ENCODE results near the gene RAD51D.

The RAD51D gene

GRCh38 chr17:35053204-35053603 is 66.5 kb downstream of the RAD51D start:
- no peak overlapping the region for H4K91ac ChIP-seq (ENCODE audit: low read depth, low read length, poor library complexity)
- DNase-seq (ENCODE audit: low spot score): no peak
- H2BK15ac ChIP-seq (ENCODE audit: low read length): no peak overlapping the region
- H3K79me1 ChIP-seq (ENCODE audit: low read depth, low read length): no peaks in the 10 kb centered on the region
- no peaks in the 10 kb centered on the region for H3K36me3 ChIP-seq (replicated peaks in 1 of 2; ENCODE audit: control insufficient read depth in 2 of 2, insufficient read depth in 2 of 2, low read length in 2 of 2)
- no peak overlapping the region for H3K4me2 ChIP-seq (ENCODE audit: insufficient read depth, low read length, poor library complexity, severe bottlenecking)
- no peak overlapping the region for H2BK120ac ChIP-seq (ENCODE audit: low read depth, low read length)
- no peak overlapping the region for H3K14ac ChIP-seq (ENCODE audit: low read length)
- no peak overlapping the region for H2BK12ac ChIP-seq (ENCODE audit: low read length)
- no peak overlapping the region for H2AK5ac ChIP-seq (ENCODE audit: low read depth, low read length)
- no peak overlapping the region for H3K27ac ChIP-seq (replicated peaks; ENCODE audit: low read length)
- H3K18ac ChIP-seq (ENCODE audit: low read length): no peak overlapping the region
- no peak overlapping the region for H3K9ac ChIP-seq (ENCODE audit: low read depth, low read length, poor library complexity)
- H2BK5ac ChIP-seq (ENCODE audit: low read length): no peak overlapping the region
- no peaks in the 10 kb centered on the region for H3K27me3 ChIP-seq (ENCODE audit: control insufficient read depth in 3 of 3, insufficient read depth in 3 of 3, low read depth in 1 of 3, low read length in 3 of 3)
- WGBS, 2 donors (ENCODE audit: extremely low coverage in 2 of 2, insufficient read length in 2 of 2, insufficient replicate concordance in 1 of 2): no CpG with 5 or more reads among the region's 1 CpG
- H3K4ac ChIP-seq (ENCODE audit: low read length): no peak overlapping the region
- H4K8ac ChIP-seq (ENCODE audit: low read depth, low read length): no peak overlapping the region
- no peak overlapping the region for H2AFZ ChIP-seq (ENCODE audit: low read length)
- no peak overlapping the region for H3K23ac ChIP-seq (ENCODE audit: low read depth, low read length, poor library complexity)
- peaks cover 0 to 3% of the 10 kb centered on the region in 2 donors for H3K4me1 ChIP-seq (ENCODE audit: control insufficient read depth in 2 of 2, insufficient read depth in 1 of 2, low read depth in 1 of 2, low read length in 2 of 2)
- H3K4me3 ChIP-seq (ENCODE audit: low read length in 2 of 2): no peak overlapping the region
- H3K9me3 ChIP-seq (replicated peaks in 1 of 2; ENCODE audit: control insufficient read depth in 2 of 2, insufficient read depth in 1 of 2, low read depth in 1 of 2, low read length in 2 of 2): no peaks in the 10 kb centered on the region

- Histone ChIP-seq H3K4me1 (ENCODE audit: control insufficient read depth in 2 of 2, insufficient read depth in 1 of 2, low read depth in 1 of 2, low read length in 2 of 2) (peaks cover 0 to 3% of the 10 kb centered on the region in 2 donors), H2AFZ (ENCODE audit: low read length) (no peak overlapping the region), H3K36me3 (replicated peaks in 1 of 2; ENCODE audit: control insufficient read depth in 2 of 2, insufficient read depth in 2 of 2, low read length in 2 of 2) (no peaks in the 10 kb centered on the region), H4K8ac (ENCODE audit: low read depth, low read length) (no peak overlapping the region), H3K23ac (ENCODE audit: low read depth, low read length, poor library complexity) (no peak overlapping the region), H3K79me1 (ENCODE audit: low read depth, low read length) (no peaks in the 10 kb centered on the region), H3K4ac (ENCODE audit: low read length) (no peak overlapping the region), H3K14ac (ENCODE audit: low read length) (no peak overlapping the region), H2BK15ac (ENCODE audit: low read length) (no peak overlapping the region), H4K91ac (ENCODE audit: low read depth, low read length, poor library complexity) (no peak overlapping the region), H2BK12ac (ENCODE audit: low read length) (no peak overlapping the region), H3K4me3 (ENCODE audit: low read length in 2 of 2) (no peak overlapping the region), H3K27ac (replicated peaks; ENCODE audit: low read length) (no peak overlapping the region), H2BK5ac (ENCODE audit: low read length) (no peak overlapping the region), H3K9me3 (replicated peaks in 1 of 2; ENCODE audit: control insufficient read depth in 2 of 2, insufficient read depth in 1 of 2, low read depth in 1 of 2, low read length in 2 of 2) (no peaks in the 10 kb centered on the region), H3K18ac (ENCODE audit: low read length) (no peak overlapping the region), H3K9ac (ENCODE audit: low read depth, low read length, poor library complexity) (no peak overlapping the region), H3K4me2 (ENCODE audit: insufficient read depth, low read length, poor library complexity, severe bottlenecking) (no peak overlapping the region), H3K27me3 (ENCODE audit: control insufficient read depth in 3 of 3, insufficient read depth in 3 of 3, low read depth in 1 of 3, low read length in 3 of 3) (no peaks in the 10 kb centered on the region), H2BK120ac (ENCODE audit: low read depth, low read length) (no peak overlapping the region), H2AK5ac (ENCODE audit: low read depth, low read length) (no peak overlapping the region)
- DNase-seq (ENCODE audit: low spot score): no peak
Observed at GRCh38 chr17:35052780-35053179, 66.9 kb downstream of the RAD51D start.

GRCh38 chr17:35052241-35052610 is 67.4 kb downstream of the RAD51D start:
- Histone ChIP-seq H2BK12ac (ENCODE audit: low read length) (no peak overlapping the region), H3K27me3 (ENCODE audit: control insufficient read depth in 3 of 3, insufficient read depth in 3 of 3, low read depth in 1 of 3, low read length in 3 of 3) (no peaks in the 10 kb centered on the region), H3K23ac (ENCODE audit: low read depth, low read length, poor library complexity) (no peak overlapping the region), H3K9me3 (replicated peaks in 1 of 2; ENCODE audit: control insufficient read depth in 2 of 2, insufficient read depth in 1 of 2, low read depth in 1 of 2, low read length in 2 of 2) (no peaks in the 10 kb centered on the region), H3K18ac (ENCODE audit: low read length) (no peak overlapping the region), H3K14ac (ENCODE audit: low read length) (no peak overlapping the region), H2AK5ac (ENCODE audit: low read depth, low read length) (no peak overlapping the region), H2BK15ac (ENCODE audit: low read length) (no peak overlapping the region), H2AFZ (ENCODE audit: low read length) (no peak overlapping the region), H3K4me3 (ENCODE audit: low read length in 2 of 2) (no peak overlapping the region), H3K4me1 (ENCODE audit: control insufficient read depth in 2 of 2, insufficient read depth in 1 of 2, low read depth in 1 of 2, low read length in 2 of 2) (peaks cover 0 to 3% of the 10 kb centered on the region in 2 donors), H3K27ac (replicated peaks; ENCODE audit: low read length) (no peak overlapping the region), H3K9ac (ENCODE audit: low read depth, low read length, poor library complexity) (no peak overlapping the region), H3K36me3 (replicated peaks in 1 of 2; ENCODE audit: control insufficient read depth in 2 of 2, insufficient read depth in 2 of 2, low read length in 2 of 2) (no peaks in the 10 kb centered on the region), H3K79me1 (ENCODE audit: low read depth, low read length) (no peaks in the 10 kb centered on the region), H3K4ac (ENCODE audit: low read length) (no peak overlapping the region), H4K8ac (ENCODE audit: low read depth, low read length) (no peak overlapping the region), H4K91ac (ENCODE audit: low read depth, low read length, poor library complexity) (no peak overlapping the region), H3K4me2 (ENCODE audit: insufficient read depth, low read length, poor library complexity, severe bottlenecking) (no peak overlapping the region), H2BK5ac (ENCODE audit: low read length) (no peak overlapping the region), H2BK120ac (ENCODE audit: low read depth, low read length) (no peak overlapping the region)
- no peak for DNase-seq (ENCODE audit: low spot score)

GRCh38 chr17:35051579-35052240 is 68.0 kb downstream of the RAD51D start:
- no peak overlapping the region for H3K9ac ChIP-seq (ENCODE audit: low read depth, low read length, poor library complexity)
- H2BK5ac ChIP-seq (ENCODE audit: low read length): no peak overlapping the region
- H4K8ac ChIP-seq (ENCODE audit: low read depth, low read length): no peak overlapping the region
- no peaks in the 10 kb centered on the region for H3K27me3 ChIP-seq (ENCODE audit: control insufficient read depth in 3 of 3, insufficient read depth in 3 of 3, low read depth in 1 of 3, low read length in 3 of 3)
- no peaks in the 10 kb centered on the region for H3K36me3 ChIP-seq (replicated peaks in 1 of 2; ENCODE audit: control insufficient read depth in 2 of 2, insufficient read depth in 2 of 2, low read length in 2 of 2)
- no peak overlapping the region for H2BK120ac ChIP-seq (ENCODE audit: low read depth, low read length)
- H3K4ac ChIP-seq (ENCODE audit: low read length): no peak overlapping the region
- DNase-seq (ENCODE audit: low spot score): no peak
- no peaks in the 10 kb centered on the region for H3K9me3 ChIP-seq (replicated peaks in 1 of 2; ENCODE audit: control insufficient read depth in 2 of 2, insufficient read depth in 1 of 2, low read depth in 1 of 2, low read length in 2 of 2)
- no peak overlapping the region for H2BK12ac ChIP-seq (ENCODE audit: low read length)
- H3K79me1 ChIP-seq (ENCODE audit: low read depth, low read length): no peaks in the 10 kb centered on the region
- H2AK5ac ChIP-seq (ENCODE audit: low read depth, low read length): no peak overlapping the region
- no peak overlapping the region for H3K18ac ChIP-seq (ENCODE audit: low read length)
- no peak overlapping the region for H2AFZ ChIP-seq (ENCODE audit: low read length)
- H3K4me3 ChIP-seq (ENCODE audit: low read length in 2 of 2): no peak overlapping the region
- H3K4me1 ChIP-seq (ENCODE audit: control insufficient read depth in 2 of 2, insufficient read depth in 1 of 2, low read depth in 1 of 2, low read length in 2 of 2): peaks cover 3 to 4% of the 10 kb centered on the region in 2 donors
- no peak overlapping the region for H3K23ac ChIP-seq (ENCODE audit: low read depth, low read length, poor library complexity)
- H3K4me2 ChIP-seq (ENCODE audit: insufficient read depth, low read length, poor library complexity, severe bottlenecking): no peak overlapping the region
- H4K91ac ChIP-seq (ENCODE audit: low read depth, low read length, poor library complexity): no peak overlapping the region
- no peak overlapping the region for H3K27ac ChIP-seq (replicated peaks; ENCODE audit: low read length)
- H2BK15ac ChIP-seq (ENCODE audit: low read length): no peak overlapping the region
- no peak overlapping the region for H3K14ac ChIP-seq (ENCODE audit: low read length)
- WGBS, 2 donors (ENCODE audit: extremely low coverage in 2 of 2, insufficient read length in 2 of 2, insufficient replicate concordance in 1 of 2): no CpG with 5 or more reads among the region's 6 CpGs

All from neuronal stem cell (in vitro differentiated cells).